Fibroblast of lung (primary cell): Measurements from ENCODE around the gene NR5A1. TPM values are rescaled to one million over a fixed set of nuclear protein-coding genes. Genes with fewer than 3 reads are reported as not detected.

Experiments
- DNase-seq, 2 donors: peaks; one replicate each; pipeline versions ENCODE4 v3.0.0 to v3.0.0-alpha.2; 2010; ENCODE audit warnings: low read depth in 2 of 2
- H2AFZ ChIP-seq: 2 replicates; pipeline ENCODE4 v1.5.1; 2012; ENCODE audit warnings: low read length, control low read depth, inconsistent platforms
- H3K27ac ChIP-seq: 2 replicates; pipeline ENCODE4 v1.5.1; 2011; ENCODE audit warnings: low read length, control low read depth; ENCODE audit not compliant: insufficient read depth
- H3K27me3 ChIP-seq: 2 replicates; pipeline ENCODE4 v1.5.1; 2011; ENCODE audit warnings: mild to moderate bottlenecking, low read length; ENCODE audit not compliant: control insufficient read depth, insufficient read depth
- H3K36me3 ChIP-seq: 2 replicates; pipeline ENCODE4 v1.5.1; 2011; ENCODE audit warnings: low read length; ENCODE audit not compliant: control insufficient read depth, insufficient read depth
- H3K4me1 ChIP-seq: 2 replicates; pipeline ENCODE4 v1.5.1; 2011; ENCODE audit warnings: low read length; ENCODE audit not compliant: control insufficient read depth, insufficient read depth; ENCODE audit errors: extremely low read depth
- H3K4me2 ChIP-seq: 2 replicates; pipeline ENCODE4 v1.5.1; 2011; ENCODE audit warnings: low read length, control low read depth; ENCODE audit not compliant: insufficient read depth; ENCODE audit errors: extremely low read depth
- H3K4me3 ChIP-seq, 4 experiments: fragments of 200-600 bp in 1 of 4; sonication (generic) in 1 of 4; replicated peaks in 1 of 4; 2 replicates each; pipeline ENCODE4 v1.5.1; 2011 to 2016; ENCODE audit warnings: low read length in 4 of 4, low read depth in 3 of 4, mild to moderate bottlenecking in 3 of 4, control low read depth in 2 of 4, inconsistent platforms in 1 of 4, mixed read lengths in 1 of 4; ENCODE audit not compliant: insufficient read depth in 1 of 4; ENCODE audit errors: control extremely low read depth in 1 of 4
- H3K79me2 ChIP-seq: 2 replicates; pipeline ENCODE4 v1.5.1; 2012; ENCODE audit warnings: mild to moderate bottlenecking, low read length, inconsistent platforms; ENCODE audit not compliant: control insufficient read depth, insufficient read depth
- H3K9ac ChIP-seq: 2 replicates; pipeline ENCODE4 v1.5.1; 2011; ENCODE audit warnings: mild to moderate bottlenecking, low read length, control low read depth; ENCODE audit not compliant: insufficient read depth
- H3K9me3 ChIP-seq: 2 replicates; pipeline ENCODE4 v1.5.1; 2012; ENCODE audit warnings: low read depth, low read length; ENCODE audit not compliant: control insufficient read depth, insufficient read depth
- H4K20me1 ChIP-seq: 2 replicates; pipeline ENCODE4 v1.5.1; 2011; ENCODE audit warnings: low read length; ENCODE audit not compliant: control insufficient read depth, insufficient read depth; ENCODE audit errors: extremely low read depth
- EZH2 ChIP-seq: IDR thresholded peaks from 2 replicates; pipeline ENCODE4 v1.5.1; 2012; ENCODE audit warnings: low read length, control low read depth, mild to moderate bottlenecking; ENCODE audit errors: missing control alignments
- polyA plus RNA-seq, 2 donors: library from polyadenylated mRNA; depleted of rRNA in 1 of 2; stranded (reverse) in 1 of 2; unstranded in 1 of 2; fragments of >200 nt; gene quantifications; 2 replicates each; pipeline ENCODE4 v1.2.1, GENCODE V29; 2011 to 2012; ENCODE audit warnings: missing spikeins in 1 of 2
- total RNA-seq: library from RNA; depleted of rRNA; stranded (reverse); fragments of >200 nt; gene quantifications from 2 replicates; pipeline ENCODE4 v1.2.1, GENCODE V29; 2014
- TF ChIP-seq, protein P1 (sequence below), 2 donors: IDR thresholded peaks in 1 of 2; conservative IDR thresholded peaks in 1 of 2; 1 replicate in 1 of 2; 2 replicates in 1 of 2; pipeline ENCODE4 v1.5.1; 2011 to 2012; ENCODE audit warnings: low read length in 2 of 2, control low read depth in 1 of 2, inconsistent platforms in 1 of 2, low read depth in 1 of 2, mild to moderate bottlenecking in 1 of 2

The NR5A1 gene
- total and polyA plus RNA-seq, 2 donors (not counting 1 experiment from before 2014, with no cell fraction given), result not detected

- H3K4me3 ChIP-seq, result no peak overlapping the region
- H3K9me3 ChIP-seq, result no peaks in the 10 kb centered on the region
- H3K79me2 ChIP-seq, result no peaks in the 10 kb centered on the region
- H4K20me1 ChIP-seq, result no peaks in the 10 kb centered on the region
- no peak overlapping the region for H3K9ac ChIP-seq
- no peak for TF ChIP-seq EZH2
- TF ChIP-seq, protein P1, sequence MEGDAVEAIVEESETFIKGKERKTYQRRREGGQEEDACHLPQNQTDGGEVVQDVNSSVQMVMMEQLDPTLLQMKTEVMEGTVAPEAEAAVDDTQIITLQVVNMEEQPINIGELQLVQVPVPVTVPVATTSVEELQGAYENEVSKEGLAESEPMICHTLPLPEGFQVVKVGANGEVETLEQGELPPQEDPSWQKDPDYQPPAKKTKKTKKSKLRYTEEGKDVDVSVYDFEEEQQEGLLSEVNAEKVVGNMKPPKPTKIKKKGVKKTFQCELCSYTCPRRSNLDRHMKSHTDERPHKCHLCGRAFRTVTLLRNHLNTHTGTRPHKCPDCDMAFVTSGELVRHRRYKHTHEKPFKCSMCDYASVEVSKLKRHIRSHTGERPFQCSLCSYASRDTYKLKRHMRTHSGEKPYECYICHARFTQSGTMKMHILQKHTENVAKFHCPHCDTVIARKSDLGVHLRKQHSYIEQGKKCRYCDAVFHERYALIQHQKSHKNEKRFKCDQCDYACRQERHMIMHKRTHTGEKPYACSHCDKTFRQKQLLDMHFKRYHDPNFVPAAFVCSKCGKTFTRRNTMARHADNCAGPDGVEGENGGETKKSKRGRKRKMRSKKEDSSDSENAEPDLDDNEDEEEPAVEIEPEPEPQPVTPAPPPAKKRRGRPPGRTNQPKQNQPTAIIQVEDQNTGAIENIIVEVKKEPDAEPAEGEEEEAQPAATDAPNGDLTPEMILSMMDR (conservative IDR thresholded peaks at IDR 0.05 in 1 of 2, IDR thresholded peaks at IDR 0.05 in 1 of 2; ENCODE audit: low read depth in 1 of 2, low read length in 2 of 2), result no peak
- no peak overlapping the region for H2AFZ ChIP-seq
- no peak overlapping the region for H3K4me2 ChIP-seq
- peaks cover 8% of the 10 kb centered on the region for H3K27me3 ChIP-seq
- H3K4me1 ChIP-seq, result no peaks in the 10 kb centered on the region
- no peak for DNase-seq
- H3K36me3 ChIP-seq, result no peaks in the 10 kb centered on the region
- no peak overlapping the region for H3K27ac ChIP-seq
Measured at GRCh38 chr9:124552273-124552605, 45.0 kb upstream of the NR5A1 start.

- DNase-seq, result peak; percentile 66 to 81
- H3K9ac ChIP-seq, result no peak overlapping the region
Measured at GRCh38 chr9:124551472-124552272, 44.5 kb upstream of the NR5A1 start.

DNA sequence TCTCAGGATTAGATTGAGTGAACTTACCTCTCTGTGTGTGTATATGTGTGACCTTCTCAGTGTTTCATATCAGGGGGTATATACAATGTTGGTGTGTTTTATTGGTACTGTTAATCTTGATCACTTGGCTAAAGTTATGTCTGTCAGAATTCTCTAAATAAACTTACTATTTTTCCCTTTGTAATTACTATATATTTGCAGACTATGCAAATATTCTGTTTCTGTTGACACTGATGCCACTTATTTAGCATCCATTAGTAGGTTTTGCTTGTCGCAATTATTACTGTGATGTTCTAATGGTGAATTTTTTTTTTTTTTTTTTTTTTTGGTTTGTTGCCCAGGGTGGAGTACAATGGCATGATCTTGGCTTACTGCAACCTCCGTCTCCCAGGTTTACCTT is 42.9 kb upstream of the NR5A1 start:
- no peak overlapping the region for H3K9ac ChIP-seq
- H3K27me3 ChIP-seq, result peaks cover 13% of the 10 kb centered on the region
- no peak overlapping the region for H3K4me2 ChIP-seq
- H3K4me3 ChIP-seq, result no peak overlapping the region
- no peak for DNase-seq
- H3K27ac ChIP-seq, result no peak overlapping the region
- H2AFZ ChIP-seq, result no peak overlapping the region
- no peaks in the 10 kb centered on the region for H3K4me1 ChIP-seq
- H3K79me2 ChIP-seq, result no peaks in the 10 kb centered on the region
- no peaks in the 10 kb centered on the region for H4K20me1 ChIP-seq
- no peaks in the 10 kb centered on the region for H3K36me3 ChIP-seq
- no peak for TF ChIP-seq EZH2
- TF ChIP-seq, protein P1 (conservative IDR thresholded peaks at IDR 0.05 in 1 of 2, IDR thresholded peaks at IDR 0.05 in 1 of 2; ENCODE audit: low read depth in 1 of 2, low read length in 2 of 2), result no peak
- no peaks in the 10 kb centered on the region for H3K9me3 ChIP-seq

More at GRCh38 chr9:124551472-124552272, 44.5 kb upstream of the NR5A1 start:
- Histone ChIP-seq H3K4me2 (no peak overlapping the region), H2AFZ (no peak overlapping the region), H3K9me3 (no peaks in the 10 kb centered on the region), H3K79me2 (no peaks in the 10 kb centered on the region), H3K27ac (no peak overlapping the region), H3K4me3 (no peak overlapping the region), H4K20me1 (no peaks in the 10 kb centered on the region), H3K4me1 (no peaks in the 10 kb centered on the region), H3K36me3 (no peaks in the 10 kb centered on the region), H3K27me3 (peaks cover 13% of the 10 kb centered on the region)
- TF ChIP-seq, protein P1 (conservative IDR thresholded peaks at IDR 0.05 in 1 of 2, IDR thresholded peaks at IDR 0.05 in 1 of 2; ENCODE audit: low read depth in 1 of 2, low read length in 2 of 2), result peak; percentile 79 to 86
- no peak for TF ChIP-seq EZH2
